ENCODE results near the gene INTS6L. TPM values are rescaled to one million over a fixed set of nuclear protein-coding genes. Genes with fewer than 3 reads are reported as not detected.
"Not testable (repeated sequence)": the region's sequence is repeated elsewhere in the genome, so short reads cannot be mapped to it uniquely, and the experiment has no call there.

Gene INTS6L
- total RNA-seq, 4 donors from 2014 or later, result 0.19 to 1.6 (median 0.93) TPM

DNA sequence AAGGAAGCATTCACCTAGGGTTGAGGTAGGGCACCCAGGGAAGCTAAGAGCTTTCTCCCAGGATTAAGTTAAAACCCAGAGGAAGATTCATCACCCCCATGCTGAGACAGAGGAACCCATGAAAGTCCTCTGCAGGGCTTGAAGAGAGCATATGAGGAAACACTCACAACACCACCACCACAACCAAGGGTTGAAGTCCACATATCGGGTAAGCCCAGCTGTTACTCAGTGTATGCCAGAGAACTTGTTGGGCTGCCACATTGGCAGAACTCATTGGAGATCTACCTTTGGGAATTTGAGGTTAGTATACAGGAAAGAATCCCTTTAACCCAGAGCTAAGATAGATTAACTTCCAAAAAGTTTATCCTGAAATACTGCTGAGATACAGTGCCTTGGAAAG is 75.1 kb downstream of the INTS6L start:
- H3K36me3 ChIP-seq, result no peaks in the 10 kb centered on the region
- H3K27me3 ChIP-seq, result no peaks in the 10 kb centered on the region
- ATAC-seq (no peak), DNase-seq (no peak)
- intact Hi-C loops (cut with DNase I; ENCODE audit: low total_unique reads) (no loop called here), in situ Hi-C loops (cut with MboI; ENCODE audit: low sequenced_read_pairs in 4 of 4) (loop anchor here in 1 of 4 donors (25.0 kb wide), 1 partner anchor 108 kb away; no protein-coding TSS in a partner anchor)
- no peak for TF ChIP-seq POLR2A (IDR thresholded peaks at IDR 0.05)
- TF ChIP-seq, protein P1, sequence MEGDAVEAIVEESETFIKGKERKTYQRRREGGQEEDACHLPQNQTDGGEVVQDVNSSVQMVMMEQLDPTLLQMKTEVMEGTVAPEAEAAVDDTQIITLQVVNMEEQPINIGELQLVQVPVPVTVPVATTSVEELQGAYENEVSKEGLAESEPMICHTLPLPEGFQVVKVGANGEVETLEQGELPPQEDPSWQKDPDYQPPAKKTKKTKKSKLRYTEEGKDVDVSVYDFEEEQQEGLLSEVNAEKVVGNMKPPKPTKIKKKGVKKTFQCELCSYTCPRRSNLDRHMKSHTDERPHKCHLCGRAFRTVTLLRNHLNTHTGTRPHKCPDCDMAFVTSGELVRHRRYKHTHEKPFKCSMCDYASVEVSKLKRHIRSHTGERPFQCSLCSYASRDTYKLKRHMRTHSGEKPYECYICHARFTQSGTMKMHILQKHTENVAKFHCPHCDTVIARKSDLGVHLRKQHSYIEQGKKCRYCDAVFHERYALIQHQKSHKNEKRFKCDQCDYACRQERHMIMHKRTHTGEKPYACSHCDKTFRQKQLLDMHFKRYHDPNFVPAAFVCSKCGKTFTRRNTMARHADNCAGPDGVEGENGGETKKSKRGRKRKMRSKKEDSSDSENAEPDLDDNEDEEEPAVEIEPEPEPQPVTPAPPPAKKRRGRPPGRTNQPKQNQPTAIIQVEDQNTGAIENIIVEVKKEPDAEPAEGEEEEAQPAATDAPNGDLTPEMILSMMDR (IDR thresholded peaks at IDR 0.05 in 4 of 5, conservative IDR thresholded peaks at IDR 0.05 in 1 of 5), result no peak
- H3K27ac ChIP-seq, result no peak overlapping the region
- H3K4me3 ChIP-seq, result no peak overlapping the region
- no peaks in the 10 kb centered on the region for H3K4me1 ChIP-seq
- no peaks in the 10 kb centered on the region for H3K9me3 ChIP-seq

DNA sequence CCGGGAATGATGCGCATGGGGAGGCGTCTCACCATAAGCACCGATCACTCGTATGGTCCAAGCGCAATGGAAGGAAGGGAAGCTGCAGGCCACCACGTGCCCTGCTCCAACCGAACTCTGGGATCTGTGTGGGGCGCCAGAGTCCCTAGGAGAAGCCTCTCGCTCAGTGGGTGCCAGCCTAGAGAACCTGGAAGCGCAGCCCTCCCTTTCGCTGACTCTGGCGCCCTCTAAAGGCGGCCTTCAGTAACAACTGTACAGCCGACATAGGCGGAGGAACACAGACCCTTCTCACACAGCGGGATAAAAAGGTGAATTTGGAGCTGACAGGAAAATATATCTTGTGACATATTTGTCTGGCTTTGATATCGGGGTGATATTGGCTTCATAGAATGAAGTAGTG is 76.0 kb downstream of the INTS6L start:
- Histone ChIP-seq H3K27me3 (no peaks in the 10 kb centered on the region), H3K4me1 (no peaks in the 10 kb centered on the region), H3K9me3 (no peaks in the 10 kb centered on the region), H3K4me3 (no peak overlapping the region), H3K27ac (no peak overlapping the region), H3K36me3 (no peaks in the 10 kb centered on the region)
- no peak for TF ChIP-seq POLR2A (IDR thresholded peaks at IDR 0.05)
- TF ChIP-seq, protein P1 (IDR thresholded peaks at IDR 0.05 in 4 of 5, conservative IDR thresholded peaks at IDR 0.05 in 1 of 5), result peak in 3 of 5 experiments; percentile 12 to 40 (median 27)
- in situ Hi-C loops (cut with MboI; ENCODE audit: low sequenced_read_pairs in 4 of 4) (loop anchor here in 1 of 4 donors (25.0 kb wide), 1 partner anchor 109 kb away; no protein-coding TSS in a partner anchor), intact Hi-C loops (cut with DNase I; ENCODE audit: low total_unique reads) (no loop called here)
- ATAC-seq (no peak), DNase-seq (peak in 1 of 2 donors; percentile 8)

GRCh38 chrX:135605906-135606305 is 85.4 kb downstream of the INTS6L start:
- Histone ChIP-seq H3K36me3 (no peaks in the 10 kb centered on the region), H3K4me3 (no peak overlapping the region), H3K9me3 (no peaks in the 10 kb centered on the region), H3K4me1 (no peaks in the 10 kb centered on the region), H3K27ac (no peak overlapping the region), H3K27me3 (no peaks in the 10 kb centered on the region)
- intact Hi-C loops (cut with DNase I; ENCODE audit: low total_unique reads), result no loop called here
- in situ Hi-C loops (cut with MboI; ENCODE audit: low sequenced_read_pairs in 4 of 4), result no loop called here
- ATAC-seq, result no peak
- TF ChIP-seq, protein P1 (IDR thresholded peaks at IDR 0.05 in 4 of 5, conservative IDR thresholded peaks at IDR 0.05 in 1 of 5), result no peak
- no peak for TF ChIP-seq POLR2A (IDR thresholded peaks at IDR 0.05)
- DNase-seq, result no peak

DNA sequence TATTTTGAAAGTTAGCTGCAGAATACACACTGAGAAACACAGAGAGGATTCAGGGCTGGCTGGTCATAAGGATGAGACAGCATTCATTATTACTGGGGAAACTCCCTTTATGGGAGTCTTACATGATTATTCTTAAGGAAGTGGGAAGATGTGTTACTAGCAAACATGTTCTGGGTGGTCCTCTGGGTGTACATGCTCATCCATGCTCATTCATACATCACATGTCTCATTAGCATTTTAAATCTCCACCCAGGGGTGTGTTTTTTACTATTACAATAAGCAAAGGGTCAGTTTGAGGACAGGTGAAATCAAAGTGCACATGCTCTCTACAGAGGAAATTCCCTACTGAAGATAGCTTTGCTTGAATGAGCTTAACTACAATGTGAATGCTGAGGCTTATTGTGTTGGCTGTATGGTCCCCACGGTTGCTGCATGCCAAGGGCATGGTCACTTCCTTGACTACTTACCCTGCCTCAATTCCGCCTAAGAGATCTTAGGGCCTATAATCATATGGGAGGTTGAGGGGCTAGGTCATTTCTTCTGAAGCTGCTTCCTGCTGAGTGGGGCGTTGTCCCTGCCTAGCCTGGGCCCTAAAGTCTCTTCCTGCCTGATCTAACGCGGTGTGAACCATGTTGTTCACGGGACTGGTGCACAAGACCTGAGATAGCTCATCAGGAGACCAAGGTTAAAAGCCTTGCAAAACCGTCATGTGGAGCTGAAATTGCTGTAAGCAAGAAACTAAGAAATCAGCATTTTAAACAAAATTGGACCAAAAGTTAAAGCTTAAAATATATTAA is 104.1 kb downstream of the INTS6L start:
- H3K27ac ChIP-seq; ATAC-seq; intact Hi-C loops (cut with DNase I; ENCODE audit: low total_unique reads); H3K4me1 ChIP-seq; DNase-seq; H3K9me3 ChIP-seq; H3K27me3 ChIP-seq; H3K36me3 ChIP-seq; in situ Hi-C loops (cut with MboI; ENCODE audit: low sequenced_read_pairs in 4 of 4); H3K4me3 ChIP-seq: not testable (repeated sequence)

GRCh38 chrX:135625995-135626394 is 105.5 kb downstream of the INTS6L start:
- Histone ChIP-seq H3K27me3 (no peaks in the 10 kb centered on the region), H3K27ac (no peak overlapping the region), H3K4me1 (no peaks in the 10 kb centered on the region), H3K9me3 (no peaks in the 10 kb centered on the region), H3K4me3 (no peak overlapping the region), H3K36me3 (no peaks in the 10 kb centered on the region)
- DNase-seq (no peak), ATAC-seq (no peak)
- in situ Hi-C loops (cut with MboI; ENCODE audit: low sequenced_read_pairs in 4 of 4), result no loop called here
- intact Hi-C loops (cut with DNase I; ENCODE audit: low total_unique reads), result no loop called here
- TF ChIP-seq POLR2A (IDR thresholded peaks at IDR 0.05), result no peak
- TF ChIP-seq, protein P1 (IDR thresholded peaks at IDR 0.05 in 4 of 5, conservative IDR thresholded peaks at IDR 0.05 in 1 of 5), result no peak
